Measurements from ENCODE around the gene SDS. TPM values are rescaled to one million over a fixed set of nuclear protein-coding genes. Genes with fewer than 3 reads are reported as not detected.

The SDS gene
- total and polyA plus RNA-seq, 2 experiments from 2014 or later = not detected

GRCh38 chr12:113408756-113409298 is 5.1 kb upstream of the SDS start:
- Histone ChIP-seq H3K4me1 (ENCODE audit: insufficient read depth) (no peaks in the 10 kb centered on the region), H3F3A (ENCODE audit: insufficient read depth) (peaks cover 9% of the 10 kb centered on the region; the same call in 1 of the 2 replicates), H3K4me3 (no peak overlapping the region), H3K27ac (no peak overlapping the region), H3K9me2 (ENCODE audit: insufficient read depth) (no peaks in the 10 kb centered on the region), H3K79me2 (ENCODE audit: insufficient read depth) (no peaks in the 10 kb centered on the region), H2AFZ (no peak overlapping the region), H3K9me3 (ENCODE audit: low read depth) (no peaks in the 10 kb centered on the region), H3K27me3 (replicated peaks; ENCODE audit: insufficient read depth) (no peaks in the 10 kb centered on the region), H3K4me2 (ENCODE audit: unreplicated experiment) (no peak overlapping the region), H4K20me1 (ENCODE audit: insufficient read depth) (no peaks in the 10 kb centered on the region), H3K9ac (no peak overlapping the region), H3K36me3 (ENCODE audit: low read depth) (no peaks in the 10 kb centered on the region)
- WGBS, 2 experiments (ENCODE audit: low coverage in 1 of 2, low lambda C conversion rate in 2 of 2, missing lambda C conversion rate in 2 of 2) = 84 to 87% methylated on average over 11 of the region's 11 CpGs
- TF ChIP-seq EZH2 (IDR thresholded peaks at IDR 0.05; ENCODE audit: insufficient read depth, poor library complexity, severe bottlenecking) (no peak), EZH2phosphoT487 (IDR thresholded peaks at IDR 0.05; ENCODE audit: insufficient read depth, low read depth) (no peak)
- no peak for DNase-seq
- in situ Hi-C loops (cut with MboI) = no loop called here

- Histone ChIP-seq H3K27me3 (replicated peaks; ENCODE audit: insufficient read depth) (no peaks in the 10 kb centered on the region), H3K36me3 (ENCODE audit: low read depth) (no peaks in the 10 kb centered on the region), H3K79me2 (ENCODE audit: insufficient read depth) (no peaks in the 10 kb centered on the region), H3K9ac (no peak overlapping the region), H3K27ac (no peak overlapping the region), H3F3A (ENCODE audit: insufficient read depth) (peaks cover 9% of the 10 kb centered on the region; the same call in 1 of the 2 replicates), H3K4me2 (ENCODE audit: unreplicated experiment) (no peak overlapping the region), H3K9me2 (ENCODE audit: insufficient read depth) (no peaks in the 10 kb centered on the region), H3K4me1 (ENCODE audit: insufficient read depth) (no peaks in the 10 kb centered on the region), H2AFZ (peak overlapping the region; percentile 56), H3K9me3 (ENCODE audit: low read depth) (no peaks in the 10 kb centered on the region), H4K20me1 (ENCODE audit: insufficient read depth) (no peaks in the 10 kb centered on the region), H3K4me3 (no peak overlapping the region)
- no peak for TF ChIP-seq EZH2phosphoT487 (IDR thresholded peaks at IDR 0.05; ENCODE audit: insufficient read depth, low read depth)
- in situ Hi-C loops (cut with MboI) = no loop called here
- DNase-seq = peak; percentile 83
- 16 to 21% methylated on average over 6 of the region's 6 CpGs for WGBS, 2 experiments (ENCODE audit: low coverage in 1 of 2, low lambda C conversion rate in 2 of 2, missing lambda C conversion rate in 2 of 2)
Measured at GRCh38 chr12:113407931-113408600, 4.4 kb upstream of the SDS start.

GRCh38 chr12:113405694-113406093 is 2.0 kb upstream of the SDS start:
- Histone ChIP-seq H3K9me3 (ENCODE audit: low read depth) (no peaks in the 10 kb centered on the region), H2AFZ (no peak overlapping the region), H3F3A (ENCODE audit: insufficient read depth) (peaks cover 9% of the 10 kb centered on the region; the same call in 1 of the 2 replicates), H3K4me1 (ENCODE audit: insufficient read depth) (no peaks in the 10 kb centered on the region), H3K4me2 (ENCODE audit: unreplicated experiment) (no peak overlapping the region), H3K9ac (no peak overlapping the region), H3K27me3 (replicated peaks; ENCODE audit: insufficient read depth) (no peaks in the 10 kb centered on the region), H3K9me2 (ENCODE audit: insufficient read depth) (no peaks in the 10 kb centered on the region), H3K36me3 (ENCODE audit: low read depth) (no peaks in the 10 kb centered on the region), H3K4me3 (no peak overlapping the region), H3K79me2 (ENCODE audit: insufficient read depth) (no peaks in the 10 kb centered on the region), H3K27ac (no peak overlapping the region), H4K20me1 (ENCODE audit: insufficient read depth) (no peaks in the 10 kb centered on the region)
- no peak for TF ChIP-seq EZH2phosphoT487 (IDR thresholded peaks at IDR 0.05; ENCODE audit: insufficient read depth, low read depth)
- no peak for TF ChIP-seq EZH2 (IDR thresholded peaks at IDR 0.05; ENCODE audit: insufficient read depth, poor library complexity, severe bottlenecking)
- DNase-seq = no peak
- in situ Hi-C loops (cut with MboI) = no loop called here
- WGBS, 2 experiments (ENCODE audit: low coverage in 1 of 2, low lambda C conversion rate in 2 of 2, missing lambda C conversion rate in 2 of 2) = 68 to 78% methylated on average over 3 of the region's 3 CpGs

DNA sequence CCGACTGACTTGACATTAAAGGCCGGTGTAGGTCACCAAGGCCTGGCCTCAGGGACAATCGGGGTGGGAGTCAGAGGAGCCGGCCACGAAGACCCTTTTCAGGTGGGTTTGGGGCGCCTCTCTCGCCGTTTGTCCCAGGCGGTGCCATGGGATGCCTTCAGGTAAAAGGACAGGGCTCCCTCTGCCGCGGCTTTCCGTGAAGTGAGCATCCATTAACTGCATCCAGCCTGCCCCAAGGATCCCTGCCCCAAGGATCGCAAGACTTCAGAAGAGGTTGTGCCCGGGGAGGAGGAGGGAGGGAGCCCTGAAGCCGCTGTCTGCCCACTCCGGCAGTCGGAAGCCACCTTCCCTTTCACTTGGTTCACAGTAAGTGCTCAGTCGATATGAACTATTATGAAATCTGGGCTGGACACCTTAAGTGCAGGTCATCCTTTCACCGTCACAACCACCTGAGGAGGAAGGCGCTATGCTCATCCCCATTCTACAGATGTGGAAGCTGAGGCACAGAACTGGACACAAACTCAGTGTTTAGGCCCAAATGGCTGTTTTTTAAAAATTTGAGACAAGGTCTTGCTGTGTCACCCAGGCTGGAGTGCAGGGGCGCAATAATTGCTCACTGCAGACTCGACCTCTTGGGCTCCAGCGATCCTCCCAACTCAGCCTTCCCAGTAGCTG is 964 bp downstream of the SDS start:
- Histone ChIP-seq H3K27ac (no peak overlapping the region), H2AFZ (no peak overlapping the region), H3K36me3 (ENCODE audit: low read depth) (no peaks in the 10 kb centered on the region), H3F3A (ENCODE audit: insufficient read depth) (no peaks in the 10 kb centered on the region), H3K9me3 (ENCODE audit: low read depth) (no peaks in the 10 kb centered on the region), H4K20me1 (ENCODE audit: insufficient read depth) (no peaks in the 10 kb centered on the region), H3K9me2 (ENCODE audit: insufficient read depth) (no peaks in the 10 kb centered on the region), H3K9ac (no peak overlapping the region), H3K4me3 (no peak overlapping the region), H3K27me3 (replicated peaks; ENCODE audit: insufficient read depth) (no peaks in the 10 kb centered on the region), H3K4me2 (ENCODE audit: unreplicated experiment) (no peak overlapping the region), H3K79me2 (ENCODE audit: insufficient read depth) (no peaks in the 10 kb centered on the region), H3K4me1 (ENCODE audit: insufficient read depth) (no peaks in the 10 kb centered on the region)
- WGBS, 2 experiments (ENCODE audit: low coverage in 1 of 2, low lambda C conversion rate in 2 of 2, missing lambda C conversion rate in 2 of 2) = 88 to 90% methylated on average over 23 of the region's 23 CpGs
- no peak for TF ChIP-seq EZH2 (IDR thresholded peaks at IDR 0.05; ENCODE audit: insufficient read depth, poor library complexity, severe bottlenecking)
- no peak for DNase-seq
- in situ Hi-C loops (cut with MboI) = no loop called here
